Upper lobe of left lung (tissue), 4 donors: ENCODE results near the gene EDC3.

Experiments used
- CTCF ChIP-seq, 6 experiments: fragments of 450-650 bp in 4 of 6; fragments of 200-600 bp in 2 of 6; sonication (generic) in 2 of 6; IDR thresholded peaks; one replicate each; pipeline ENCODE4 v1.5.1; 2016 to 2019; ENCODE audit warnings: antibody characterized with exemption in 6 of 6
- EP300 ChIP-seq, 4 donors: sonication (generic); formaldehyde crosslinking; IDR thresholded peaks; one replicate each; pipeline ENCODE4 v1.5.1; 2017; ENCODE audit warnings: antibody characterized with exemption in 4 of 4, control low read depth in 2 of 4
- POLR2A ChIP-seq, 4 donors: fragments of 450-650 bp; IDR thresholded peaks; one replicate each; pipeline ENCODE4 v1.5.1; 2016 to 2017; ENCODE audit warnings: antibody characterized with exemption in 4 of 4, mild to moderate bottlenecking in 2 of 4
- POLR2AphosphoS5 ChIP-seq, 2 donors: sonication (generic); formaldehyde crosslinking; IDR thresholded peaks; one replicate each; pipeline ENCODE4 v1.5.1; 2017; ENCODE audit warnings: antibody characterized with exemption in 2 of 2

- TF ChIP-seq CTCF (IDR thresholded peaks at IDR 0.05) (no peak), POLR2A (IDR thresholded peaks at IDR 0.05) (peak in 1 of 4 donors; percentile 3), POLR2AphosphoS5 (IDR thresholded peaks at IDR 0.05) (no peak), EP300 (IDR thresholded peaks at IDR 0.05) (no peak)
Observed at GRCh38 chr15:74663303-74664027, 32.4 kb downstream of the EDC3 start.
